ENCODE measurements around the gene CARNS1. TPM values are rescaled to one million over a fixed set of nuclear protein-coding genes. Genes with fewer than 3 reads are reported as not detected.

The CARNS1 gene
- total and polyA plus RNA-seq, 9 of the 15 experiments (the other 6 are each of a cell fraction or from before 2014, with no cell fraction given): 0.01 to 0.18 (median 0.06) TPM; not detected in 3

DNA sequence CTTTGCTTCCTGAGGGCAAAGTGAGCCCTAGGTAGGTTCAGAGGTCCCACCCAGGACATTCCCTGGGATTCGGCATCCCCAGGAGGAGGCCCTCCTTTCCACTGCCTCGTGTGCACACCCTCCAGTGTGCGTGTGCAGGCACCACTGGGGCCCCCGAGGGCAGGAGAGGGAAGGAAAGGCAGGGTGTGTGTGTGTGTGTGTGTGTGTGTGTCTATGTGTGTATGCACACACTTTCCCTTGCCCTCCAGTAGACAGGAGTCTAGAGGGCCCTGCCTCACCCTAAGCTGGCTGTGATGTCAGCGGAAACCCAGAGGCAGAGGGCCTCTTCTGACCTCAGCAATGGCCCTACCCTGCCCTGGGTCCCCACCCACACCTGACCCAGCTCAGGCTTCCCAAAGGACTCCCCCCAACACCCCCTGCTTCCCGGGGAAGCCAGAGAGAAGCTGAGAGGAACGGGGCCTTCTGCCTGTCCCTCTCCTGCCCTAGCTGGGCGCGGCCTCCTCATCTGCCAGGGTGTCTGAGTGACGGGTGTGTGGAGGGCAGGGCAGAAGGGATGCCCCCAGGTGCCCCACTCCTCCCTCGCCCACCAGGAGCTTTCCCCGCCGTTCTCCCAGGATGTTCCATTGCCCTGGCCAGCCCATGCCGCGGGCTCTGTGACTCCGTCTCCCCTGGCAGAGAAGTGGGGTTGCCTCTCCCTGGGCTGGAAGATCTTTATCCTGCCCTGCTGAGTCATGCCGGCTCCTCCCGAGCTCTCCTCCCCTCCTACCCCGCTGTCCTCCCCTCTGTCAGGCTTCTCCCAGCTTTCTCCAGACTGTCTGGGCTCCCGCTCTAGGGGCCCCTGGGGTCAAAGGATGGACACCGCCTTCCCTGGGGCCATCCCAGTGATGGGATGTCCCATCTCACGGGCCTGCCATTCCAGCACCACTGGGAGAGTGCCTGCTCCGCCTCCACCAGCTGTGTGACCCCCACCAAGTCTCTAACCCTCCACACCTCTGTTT is 36.1 kb upstream of the CARNS1 start (continued):
- TF ChIP-seq, protein P1, sequence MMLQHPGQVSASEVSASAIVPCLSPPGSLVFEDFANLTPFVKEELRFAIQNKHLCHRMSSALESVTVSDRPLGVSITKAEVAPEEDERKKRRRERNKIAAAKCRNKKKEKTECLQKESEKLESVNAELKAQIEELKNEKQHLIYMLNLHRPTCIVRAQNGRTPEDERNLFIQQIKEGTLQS (IDR thresholded peaks at IDR 0.05): peak; percentile 85
- TF ChIP-seq, protein P1 (CRISPR knock-in tag; conservative IDR thresholded peaks at IDR 0.05): no peak
- TF ChIP-seq TAF1 (IDR thresholded peaks at IDR 0.05; ENCODE audit: control insufficient read depth, extremely low read depth, insufficient read depth, low read length, severe bottlenecking): no peak
- TF ChIP-seq, protein P2, sequence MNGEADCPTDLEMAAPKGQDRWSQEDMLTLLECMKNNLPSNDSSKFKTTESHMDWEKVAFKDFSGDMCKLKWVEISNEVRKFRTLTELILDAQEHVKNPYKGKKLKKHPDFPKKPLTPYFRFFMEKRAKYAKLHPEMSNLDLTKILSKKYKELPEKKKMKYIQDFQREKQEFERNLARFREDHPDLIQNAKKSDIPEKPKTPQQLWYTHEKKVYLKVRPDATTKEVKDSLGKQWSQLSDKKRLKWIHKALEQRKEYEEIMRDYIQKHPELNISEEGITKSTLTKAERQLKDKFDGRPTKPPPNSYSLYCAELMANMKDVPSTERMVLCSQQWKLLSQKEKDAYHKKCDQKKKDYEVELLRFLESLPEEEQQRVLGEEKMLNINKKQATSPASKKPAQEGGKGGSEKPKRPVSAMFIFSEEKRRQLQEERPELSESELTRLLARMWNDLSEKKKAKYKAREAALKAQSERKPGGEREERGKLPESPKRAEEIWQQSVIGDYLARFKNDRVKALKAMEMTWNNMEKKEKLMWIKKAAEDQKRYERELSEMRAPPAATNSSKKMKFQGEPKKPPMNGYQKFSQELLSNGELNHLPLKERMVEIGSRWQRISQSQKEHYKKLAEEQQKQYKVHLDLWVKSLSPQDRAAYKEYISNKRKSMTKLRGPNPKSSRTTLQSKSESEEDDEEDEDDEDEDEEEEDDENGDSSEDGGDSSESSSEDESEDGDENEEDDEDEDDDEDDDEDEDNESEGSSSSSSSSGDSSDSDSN (IDR thresholded peaks at IDR 0.05; ENCODE audit: borderline replicate concordance in 1 of 2, low read depth in 2 of 2, low read length in 2 of 2): no peak
- no peak for TF ChIP-seq RBM25 (IDR thresholded peaks at IDR 0.05; ENCODE audit: low read depth, low read length, severe bottlenecking)
- TF ChIP-seq PHB2 (IDR thresholded peaks at IDR 0.05; ENCODE audit: low read depth): no peak
- peak; percentile 88 for TF ChIP-seq MTA3 (IDR thresholded peaks at IDR 0.05; ENCODE audit: borderline replicate concordance)
- peak; percentile 64; the same call in 1 of the 2 replicates for TF ChIP-seq ZBTB17 (CRISPR knock-in tag; IDR thresholded peaks at IDR 0.05)
- TF ChIP-seq, protein P3, sequence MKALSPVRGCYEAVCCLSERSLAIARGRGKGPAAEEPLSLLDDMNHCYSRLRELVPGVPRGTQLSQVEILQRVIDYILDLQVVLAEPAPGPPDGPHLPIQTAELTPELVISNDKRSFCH (CRISPR knock-in tag; IDR thresholded peaks at IDR 0.05): no peak
- TF ChIP-seq, protein P3 (tag; IDR thresholded peaks at IDR 0.05): 0 out of 2 replicates have a peak, but pooled peaks have one; percentile 44
- no peak for TF ChIP-seq ZNF124 (CRISPR knock-in tag; IDR thresholded peaks at IDR 0.05)
- TF ChIP-seq, protein P4, sequence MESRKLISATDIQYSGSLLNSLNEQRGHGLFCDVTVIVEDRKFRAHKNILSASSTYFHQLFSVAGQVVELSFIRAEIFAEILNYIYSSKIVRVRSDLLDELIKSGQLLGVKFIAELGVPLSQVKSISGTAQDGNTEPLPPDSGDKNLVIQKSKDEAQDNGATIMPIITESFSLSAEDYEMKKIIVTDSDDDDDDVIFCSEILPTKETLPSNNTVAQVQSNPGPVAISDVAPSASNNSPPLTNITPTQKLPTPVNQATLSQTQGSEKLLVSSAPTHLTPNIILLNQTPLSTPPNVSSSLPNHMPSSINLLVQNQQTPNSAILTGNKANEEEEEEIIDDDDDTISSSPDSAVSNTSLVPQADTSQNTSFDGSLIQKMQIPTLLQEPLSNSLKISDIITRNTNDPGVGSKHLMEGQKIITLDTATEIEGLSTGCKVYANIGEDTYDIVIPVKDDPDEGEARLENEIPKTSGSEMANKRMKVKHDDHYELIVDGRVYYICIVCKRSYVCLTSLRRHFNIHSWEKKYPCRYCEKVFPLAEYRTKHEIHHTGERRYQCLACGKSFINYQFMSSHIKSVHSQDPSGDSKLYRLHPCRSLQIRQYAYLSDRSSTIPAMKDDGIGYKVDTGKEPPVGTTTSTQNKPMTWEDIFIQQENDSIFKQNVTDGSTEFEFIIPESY (CRISPR knock-in tag; IDR thresholded peaks at IDR 0.05): no peak
- no peak for TF ChIP-seq ETV1 (tag; conservative IDR thresholded peaks at IDR 0.05; ENCODE audit: low read depth)
- TF ChIP-seq, protein P5, sequence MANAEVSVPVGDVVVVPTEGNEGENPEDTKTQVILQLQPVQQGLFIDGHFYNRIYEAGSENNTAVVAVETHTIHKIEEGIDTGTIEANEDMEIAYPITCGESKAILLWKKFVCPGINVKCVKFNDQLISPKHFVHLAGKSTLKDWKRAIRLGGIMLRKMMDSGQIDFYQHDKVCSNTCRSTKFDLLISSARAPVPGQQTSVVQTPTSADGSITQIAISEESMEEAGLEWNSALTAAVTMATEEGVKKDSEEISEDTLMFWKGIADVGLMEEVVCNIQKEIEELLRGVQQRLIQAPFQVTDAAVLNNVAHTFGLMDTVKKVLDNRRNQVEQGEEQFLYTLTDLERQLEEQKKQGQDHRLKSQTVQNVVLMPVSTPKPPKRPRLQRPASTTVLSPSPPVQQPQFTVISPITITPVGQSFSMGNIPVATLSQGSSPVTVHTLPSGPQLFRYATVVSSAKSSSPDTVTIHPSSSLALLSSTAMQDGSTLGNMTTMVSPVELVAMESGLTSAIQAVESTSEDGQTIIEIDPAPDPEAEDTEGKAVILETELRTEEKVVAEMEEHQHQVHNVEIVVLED (CRISPR knock-in tag; IDR thresholded peaks at IDR 0.05): no peak; the same call in 1 of the 2 replicates
- TF ChIP-seq, protein P6, sequence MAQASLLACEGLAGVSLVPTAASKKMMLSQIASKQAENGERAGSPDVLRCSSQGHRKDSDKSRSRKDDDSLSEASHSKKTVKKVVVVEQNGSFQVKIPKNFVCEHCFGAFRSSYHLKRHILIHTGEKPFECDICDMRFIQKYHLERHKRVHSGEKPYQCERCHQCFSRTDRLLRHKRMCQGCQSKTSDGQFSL (CRISPR knock-in tag; IDR thresholded peaks at IDR 0.05): no peak
- TF ChIP-seq, protein P6 (tag; IDR thresholded peaks at IDR 0.05): no peak
- peak; percentile 63 for TF ChIP-seq MAFF (IDR thresholded peaks at IDR 0.05; ENCODE audit: low read length)
- TF ChIP-seq RAD51 (IDR thresholded peaks at IDR 0.05; ENCODE audit: borderline replicate concordance, low read depth): no peak

Data from K562 (cell line).